Stomach (tissue), 4 donors: ENCODE results near the gene MS4A18.

Experiments
- EP300 ChIP-seq: sonication (generic); formaldehyde crosslinking; IDR thresholded peaks from one replicate; pipeline ENCODE4 v1.6.1; 2017; ENCODE audit warnings: antibody characterized with exemption
- POLR2A ChIP-seq, 4 donors: fragments of 450-650 bp; IDR thresholded peaks; one replicate each; pipeline ENCODE4 v1.6.1; 2016; ENCODE audit warnings: antibody characterized with exemption in 4 of 4, control low read depth in 2 of 4, mild to moderate bottlenecking in 1 of 4, moderate library complexity in 1 of 4
- TF ChIP-seq, protein P1 (sequence below), 7 experiments: fragments of 450-650 bp in 4 of 7; fragments of 200-600 bp in 3 of 7; sonication (generic) in 3 of 7; IDR thresholded peaks; one replicate each; pipeline ENCODE4 v1.5.1; 2016 to 2019; ENCODE audit warnings: antibody characterized with exemption in 7 of 7, control low read depth in 2 of 7, mild to moderate bottlenecking in 1 of 7

DNA sequence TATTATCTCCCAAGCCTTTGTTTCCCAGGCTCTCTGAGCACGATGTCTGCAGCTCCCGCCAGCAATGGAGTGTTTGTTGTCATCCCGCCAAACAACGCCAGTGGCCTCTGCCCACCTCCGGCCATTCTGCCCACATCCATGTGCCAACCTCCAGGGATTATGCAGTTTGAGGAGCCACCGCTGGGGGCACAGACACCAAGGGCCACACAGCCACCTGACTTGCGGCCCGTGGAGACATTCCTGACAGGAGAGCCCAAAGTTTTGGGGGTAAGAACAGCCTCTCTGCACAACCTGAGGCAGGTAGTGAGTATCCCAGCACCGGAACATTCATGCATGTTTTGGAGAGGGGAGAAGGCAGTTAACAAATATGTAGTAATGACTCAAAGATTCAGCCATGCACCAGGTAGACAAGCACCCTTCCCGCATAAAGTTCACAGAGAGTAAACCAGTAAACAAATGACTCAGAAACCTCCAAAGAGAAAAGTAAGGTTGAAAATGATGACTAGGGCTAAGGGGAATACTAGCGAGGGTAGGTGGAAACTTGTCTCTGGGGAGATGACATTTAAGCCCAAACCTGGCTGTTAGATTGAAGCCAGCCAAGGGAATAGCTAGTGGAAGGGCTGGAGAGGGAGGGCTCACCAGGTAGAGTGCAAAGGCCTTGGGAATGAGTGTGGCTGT lies 39.3 kb downstream of the MS4A18 start:
- TF ChIP-seq, protein P1, sequence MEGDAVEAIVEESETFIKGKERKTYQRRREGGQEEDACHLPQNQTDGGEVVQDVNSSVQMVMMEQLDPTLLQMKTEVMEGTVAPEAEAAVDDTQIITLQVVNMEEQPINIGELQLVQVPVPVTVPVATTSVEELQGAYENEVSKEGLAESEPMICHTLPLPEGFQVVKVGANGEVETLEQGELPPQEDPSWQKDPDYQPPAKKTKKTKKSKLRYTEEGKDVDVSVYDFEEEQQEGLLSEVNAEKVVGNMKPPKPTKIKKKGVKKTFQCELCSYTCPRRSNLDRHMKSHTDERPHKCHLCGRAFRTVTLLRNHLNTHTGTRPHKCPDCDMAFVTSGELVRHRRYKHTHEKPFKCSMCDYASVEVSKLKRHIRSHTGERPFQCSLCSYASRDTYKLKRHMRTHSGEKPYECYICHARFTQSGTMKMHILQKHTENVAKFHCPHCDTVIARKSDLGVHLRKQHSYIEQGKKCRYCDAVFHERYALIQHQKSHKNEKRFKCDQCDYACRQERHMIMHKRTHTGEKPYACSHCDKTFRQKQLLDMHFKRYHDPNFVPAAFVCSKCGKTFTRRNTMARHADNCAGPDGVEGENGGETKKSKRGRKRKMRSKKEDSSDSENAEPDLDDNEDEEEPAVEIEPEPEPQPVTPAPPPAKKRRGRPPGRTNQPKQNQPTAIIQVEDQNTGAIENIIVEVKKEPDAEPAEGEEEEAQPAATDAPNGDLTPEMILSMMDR (IDR thresholded peaks at IDR 0.05): no peak
- TF ChIP-seq POLR2A (IDR thresholded peaks at IDR 0.05): no peak
- no peak for TF ChIP-seq EP300
